HAP-1 (cell line): ENCODE results near the gene DIS3L2.

Source experiments
- DNase-seq, 2 experiments: peaks; one replicate each; pipeline ENCODE4 v3.0.0-alpha.2; 2016 to 2020; ENCODE audit warnings: low spot score in 2 of 2
- H3K27me3 ChIP-seq: fragments of 250-450 bp; sonication (Bioruptor Pico); 2 replicates; pipeline ENCODE4 v1.5.1; 2020; ENCODE audit warnings: low read depth, mild to moderate bottlenecking, moderate library complexity
- H3K36me3 ChIP-seq: fragments of 250-450 bp; sonication (Bioruptor Pico); replicated peaks from 2 replicates; pipeline ENCODE4 v1.5.1; 2020; ENCODE audit warnings: mild to moderate bottlenecking
- H3K4me1 ChIP-seq: fragments of 250-450 bp; sonication (Bioruptor Pico); 2 replicates; pipeline ENCODE4 v1.5.1; 2020; ENCODE audit warnings: mild to moderate bottlenecking
- H3K4me3 ChIP-seq: fragments of 250-450 bp; sonication (Bioruptor Pico); 2 replicates; pipeline ENCODE4 v1.5.1; 2020; ENCODE audit warnings: mild to moderate bottlenecking, moderate library complexity
- H3K9me3 ChIP-seq: fragments of 250-450 bp; sonication (Bioruptor Pico); 2 replicates; pipeline ENCODE4 v1.5.1; 2020; ENCODE audit warnings: mild to moderate bottlenecking, moderate library complexity
- in situ Hi-C: fragments of 300-500 bp; cut with MboI; formaldehyde crosslinking; loops from 3 replicates; pipeline ENCODE4 v1.14.3; 2020; ENCODE audit warnings: low sequenced_read_pairs, inconsistent platforms, mixed read lengths

The DIS3L2 gene

DNA sequence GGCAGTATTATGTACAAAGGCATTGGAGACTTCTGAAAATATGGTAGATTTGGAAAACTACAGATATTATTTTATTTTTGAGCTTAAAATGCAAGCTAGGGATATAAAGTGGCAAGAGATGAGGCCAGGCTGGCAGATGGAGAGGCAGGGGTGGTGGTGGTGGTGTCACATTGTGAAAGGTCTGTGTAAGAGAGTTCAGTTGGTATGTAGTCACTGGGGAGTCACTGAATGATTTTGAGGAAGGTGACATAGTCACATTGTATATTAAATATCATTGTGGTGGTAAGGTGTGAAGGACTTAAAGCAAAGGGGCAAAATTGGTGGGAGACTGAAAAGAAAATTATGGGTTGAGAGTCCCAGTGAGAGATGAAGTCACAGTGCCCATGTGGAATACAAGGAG lies 82.5 kb downstream of the DIS3L2 start:
- Histone ChIP-seq H3K36me3 (no peaks in the 10 kb centered on the region), H3K4me3 (no peak overlapping the region), H3K27me3 (no peaks in the 10 kb centered on the region), H3K4me1 (peaks cover 3% of the 10 kb centered on the region; the same call in 1 of the 2 replicates), H3K9me3 (no peaks in the 10 kb centered on the region)
- in situ Hi-C loops = no loop called here
- no peak for DNase-seq

DNA sequence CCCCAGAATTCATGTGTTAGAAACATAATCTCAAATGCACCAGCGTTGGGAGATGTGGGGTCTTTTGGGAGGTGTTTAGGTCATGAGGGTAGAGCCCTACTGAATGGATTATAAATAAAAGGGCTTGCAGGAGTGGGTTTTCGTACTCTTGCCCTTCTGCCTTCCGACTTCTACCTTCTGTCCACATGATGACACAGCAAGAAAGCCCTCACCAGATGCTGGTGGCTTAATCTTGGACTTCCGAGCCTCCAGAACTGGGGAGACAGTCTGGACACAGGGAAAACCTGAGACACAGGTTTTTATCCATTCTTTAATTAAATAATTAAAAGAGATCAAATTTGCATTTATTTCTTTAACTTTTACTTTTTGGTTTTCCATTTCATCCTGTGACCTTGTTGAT lies 87.8 kb downstream of the DIS3L2 start:
- Histone ChIP-seq H3K4me1 (peaks cover 9% of the 10 kb centered on the region), H3K36me3 (no peaks in the 10 kb centered on the region), H3K27me3 (no peaks in the 10 kb centered on the region), H3K4me3 (no peak overlapping the region), H3K9me3 (no peaks in the 10 kb centered on the region)
- no peak for DNase-seq
- in situ Hi-C loops = no loop called here

DNA sequence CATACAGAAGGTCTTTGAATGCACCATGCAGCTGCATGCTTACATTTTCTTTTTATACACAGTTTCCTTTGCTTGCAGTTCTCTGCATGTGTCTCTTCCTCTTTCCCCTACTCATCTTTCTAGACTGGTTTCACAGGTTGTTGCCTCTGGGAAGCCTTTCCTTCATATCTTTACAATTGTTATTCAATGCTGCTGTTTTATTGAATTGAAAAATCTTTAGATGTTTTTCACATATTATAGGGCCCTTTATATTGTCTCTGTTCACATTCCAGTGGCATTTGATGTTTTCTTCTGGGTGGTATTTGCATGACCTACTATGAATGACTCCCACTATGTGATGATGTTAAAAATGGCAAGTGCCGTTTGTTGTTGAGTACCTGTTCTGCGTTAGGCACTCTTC lies 91.1 kb downstream of the DIS3L2 start:
- H3K4me1 ChIP-seq = peaks cover 9% of the 10 kb centered on the region
- no peaks in the 10 kb centered on the region for H3K36me3 ChIP-seq
- DNase-seq = peak in 1 of 2 experiments; percentile 15
- no peaks in the 10 kb centered on the region for H3K9me3 ChIP-seq
- in situ Hi-C loops = no loop called here
- no peak overlapping the region for H3K4me3 ChIP-seq
- no peaks in the 10 kb centered on the region for H3K27me3 ChIP-seq

DNA sequence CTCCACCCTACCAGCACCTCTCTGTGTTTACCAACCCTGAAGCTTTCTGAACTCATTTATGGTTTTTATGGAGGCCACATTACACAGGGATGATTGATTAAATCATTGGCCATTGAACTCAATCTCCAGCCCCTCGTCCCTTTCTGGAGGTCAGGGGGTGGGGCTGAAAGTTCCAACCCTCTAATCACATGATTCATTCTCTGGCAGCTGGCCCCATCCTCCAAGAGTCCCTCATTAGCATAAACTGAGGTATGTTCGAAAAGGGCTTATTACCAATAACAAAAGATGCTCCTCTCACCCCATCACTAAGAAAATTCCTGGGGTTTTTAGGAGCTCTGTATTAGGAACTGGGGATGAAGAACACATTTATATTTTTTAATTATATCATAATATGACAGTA lies 92.3 kb downstream of the DIS3L2 start:
- peaks cover 9% of the 10 kb centered on the region for H3K4me1 ChIP-seq
- in situ Hi-C loops = no loop called here
- no peaks in the 10 kb centered on the region for H3K36me3 ChIP-seq
- no peak overlapping the region for H3K4me3 ChIP-seq
- H3K27me3 ChIP-seq = no peaks in the 10 kb centered on the region
- no peaks in the 10 kb centered on the region for H3K9me3 ChIP-seq
- DNase-seq = peak in 1 of 2 experiments; percentile 28

DNA sequence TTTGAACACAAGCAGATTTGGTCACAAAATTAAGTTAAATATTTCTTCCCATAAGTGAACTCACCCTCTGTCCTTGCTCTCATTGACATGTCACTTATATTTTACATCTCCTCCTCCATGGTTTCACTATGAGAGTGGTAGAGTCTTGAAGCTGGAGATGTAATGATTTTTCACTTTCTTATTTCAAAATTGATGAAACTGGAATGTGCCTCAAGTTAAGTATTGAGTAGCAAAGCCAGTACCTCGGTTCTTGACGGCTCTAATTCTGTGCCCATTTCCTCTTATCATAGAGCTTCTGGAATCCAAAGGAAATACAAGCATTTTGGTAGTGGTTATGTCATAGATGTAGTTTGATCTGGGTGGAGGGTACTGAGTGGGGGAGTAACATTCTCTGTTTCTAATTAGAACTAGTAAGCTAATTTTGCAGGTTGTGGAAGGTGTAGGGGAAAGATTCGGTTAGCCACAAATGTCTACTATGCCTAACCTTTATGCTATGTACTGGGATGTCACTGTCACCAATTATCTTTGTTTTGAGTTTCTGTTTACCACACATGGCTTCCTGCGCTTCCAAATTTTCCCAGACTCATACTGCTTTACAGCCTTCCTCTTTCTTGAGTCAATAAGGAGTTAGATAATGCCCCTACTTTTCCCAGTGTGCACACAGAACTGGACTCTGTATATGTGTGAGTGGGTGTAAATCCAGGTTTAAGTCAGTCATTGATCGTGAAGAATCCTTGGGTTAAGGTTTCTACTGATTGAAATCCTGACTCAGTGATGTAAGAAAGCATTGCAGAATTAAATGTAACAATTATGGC lies 96.8 kb downstream of the DIS3L2 start:
- peaks cover 5% of the 10 kb centered on the region; the same call in 1 of the 2 replicates for H3K4me1 ChIP-seq
- in situ Hi-C loops = no loop called here

DNA sequence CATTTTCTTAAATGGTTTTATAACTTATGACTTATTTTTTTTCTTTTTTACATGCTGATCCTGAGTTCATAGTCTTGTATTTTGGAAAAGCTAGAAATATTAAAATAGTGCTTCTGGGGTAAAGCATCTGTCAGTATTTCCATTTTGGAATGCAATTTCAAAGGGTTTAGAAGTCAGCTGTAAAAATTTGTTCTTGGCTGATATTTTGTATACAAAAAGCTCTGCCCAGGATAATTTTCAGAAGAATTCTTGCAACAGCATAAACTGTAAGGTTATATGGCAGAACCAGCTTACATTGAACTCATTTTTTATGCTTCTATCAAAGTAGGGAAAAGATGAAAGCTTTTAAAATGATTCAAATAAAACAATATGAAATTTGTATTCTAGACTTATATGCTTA lies 97.4 kb downstream of the DIS3L2 start:
- Histone ChIP-seq H3K4me3 (no peak overlapping the region), H3K9me3 (no peaks in the 10 kb centered on the region), H3K27me3 (no peaks in the 10 kb centered on the region), H3K36me3 (no peaks in the 10 kb centered on the region), H3K4me1 (0 out of 2 replicates have a peak, but pooled peaks cover 1% of the 10 kb centered on the region)
- no peak for DNase-seq
- in situ Hi-C loops = no loop called here

More for the DNA sequence above, 96.8 kb downstream of the DIS3L2 start:
- Histone ChIP-seq H3K9me3 (no peaks in the 10 kb centered on the region), H3K4me3 (no peak overlapping the region), H3K27me3 (no peaks in the 10 kb centered on the region), H3K36me3 (no peaks in the 10 kb centered on the region)
- DNase-seq = no peak

DNA sequence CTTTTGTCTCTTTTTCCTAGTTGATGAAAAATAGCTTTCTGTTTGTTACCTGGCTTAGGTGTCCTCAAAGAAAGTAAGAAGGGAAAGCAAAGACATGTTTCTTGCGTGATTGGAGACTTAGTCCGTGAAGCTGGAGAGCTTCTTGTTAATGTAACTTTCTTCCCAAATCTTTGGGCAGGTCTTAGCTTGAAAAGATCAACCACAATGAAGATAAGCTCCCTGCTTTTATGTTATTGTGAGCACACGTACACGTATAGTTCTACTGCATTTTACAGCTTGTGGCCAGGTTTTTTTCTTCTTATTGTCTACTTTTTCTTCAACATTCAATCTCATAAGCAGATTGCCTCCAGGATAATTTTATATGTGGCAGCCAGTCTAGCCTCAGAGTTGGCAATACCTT lies 99.8 kb downstream of the DIS3L2 start:
- no peaks in the 10 kb centered on the region; the same call in 1 of the 2 replicates for H3K27me3 ChIP-seq
- no peaks in the 10 kb centered on the region for H3K9me3 ChIP-seq
- no peaks in the 10 kb centered on the region for H3K4me1 ChIP-seq
- H3K4me3 ChIP-seq = no peak overlapping the region
- DNase-seq = no peak
- in situ Hi-C loops = no loop called here
- H3K36me3 ChIP-seq = no peaks in the 10 kb centered on the region

DNA sequence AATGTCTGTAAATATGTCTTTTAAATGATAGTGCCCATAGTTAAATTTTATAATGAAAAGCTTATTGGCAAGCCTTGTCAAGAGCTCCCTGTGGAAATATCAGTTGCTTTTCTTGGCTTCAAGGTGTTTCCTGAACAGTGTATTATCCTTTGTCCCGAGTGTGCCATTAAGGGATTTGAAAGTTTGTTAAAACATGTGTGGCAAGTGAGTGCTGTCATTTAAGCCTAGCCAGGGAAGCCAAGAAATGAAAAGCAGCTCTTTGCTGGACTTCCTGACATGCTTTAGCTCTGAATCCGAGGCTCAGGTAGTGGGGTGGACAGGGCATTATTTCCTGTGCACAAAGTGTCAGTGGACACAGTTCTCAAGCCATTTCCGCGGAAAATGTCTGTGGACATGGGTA lies 111.5 kb downstream of the DIS3L2 start:
- Histone ChIP-seq H3K4me1 (no peaks in the 10 kb centered on the region), H3K4me3 (no peak overlapping the region), H3K36me3 (no peaks in the 10 kb centered on the region), H3K9me3 (no peaks in the 10 kb centered on the region), H3K27me3 (no peaks in the 10 kb centered on the region)
- DNase-seq = no peak
- in situ Hi-C loops = no loop called here

DNA sequence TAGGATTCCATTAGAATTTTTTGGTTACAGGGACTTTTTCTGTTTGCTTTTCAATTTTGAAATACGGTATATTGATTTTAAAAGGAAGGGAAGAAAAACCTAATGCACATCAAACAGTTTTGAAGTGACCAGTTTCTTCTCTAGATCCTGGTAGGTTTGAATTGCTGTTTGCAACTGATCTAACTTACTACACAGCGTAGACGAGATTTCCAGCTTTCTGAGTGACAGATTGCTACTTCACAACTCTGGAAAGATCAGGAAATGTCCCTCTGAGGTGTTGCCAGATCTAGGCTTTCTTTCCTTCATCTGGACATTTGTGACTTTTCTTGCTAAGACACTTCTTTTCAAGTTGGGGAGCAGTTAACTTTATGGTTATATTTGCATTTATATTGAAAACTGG lies 112.2 kb downstream of the DIS3L2 start:
- H3K36me3 ChIP-seq = no peaks in the 10 kb centered on the region
- in situ Hi-C loops = no loop called here
- no peaks in the 10 kb centered on the region for H3K9me3 ChIP-seq
- no peak for DNase-seq
- no peak overlapping the region for H3K4me3 ChIP-seq
- H3K27me3 ChIP-seq = no peaks in the 10 kb centered on the region
- H3K4me1 ChIP-seq = no peaks in the 10 kb centered on the region

DNA sequence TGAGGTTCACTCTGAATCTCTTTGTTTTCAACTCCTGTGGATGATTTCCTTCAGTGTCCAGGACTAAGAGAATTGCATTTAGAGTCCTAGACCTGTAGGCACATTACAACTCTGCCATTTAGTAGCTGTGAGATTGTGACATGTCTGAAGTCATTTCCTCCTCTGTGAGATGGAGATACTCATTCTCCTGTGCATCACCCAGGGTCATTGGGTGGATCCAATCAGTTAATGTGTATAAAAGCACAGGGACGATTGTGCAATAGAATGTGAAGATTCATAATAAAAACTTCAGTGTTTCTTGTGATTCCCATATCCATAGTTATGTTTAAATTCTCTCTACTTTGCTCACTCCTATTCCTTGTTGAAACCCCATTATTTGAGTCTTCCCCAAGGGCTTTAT lies 113.6 kb downstream of the DIS3L2 start:
- DNase-seq = no peak
- H3K9me3 ChIP-seq = no peaks in the 10 kb centered on the region
- H3K4me3 ChIP-seq = no peak overlapping the region
- H3K36me3 ChIP-seq = no peaks in the 10 kb centered on the region
- no peaks in the 10 kb centered on the region for H3K4me1 ChIP-seq
- no peaks in the 10 kb centered on the region for H3K27me3 ChIP-seq
- in situ Hi-C loops = no loop called here

DNA sequence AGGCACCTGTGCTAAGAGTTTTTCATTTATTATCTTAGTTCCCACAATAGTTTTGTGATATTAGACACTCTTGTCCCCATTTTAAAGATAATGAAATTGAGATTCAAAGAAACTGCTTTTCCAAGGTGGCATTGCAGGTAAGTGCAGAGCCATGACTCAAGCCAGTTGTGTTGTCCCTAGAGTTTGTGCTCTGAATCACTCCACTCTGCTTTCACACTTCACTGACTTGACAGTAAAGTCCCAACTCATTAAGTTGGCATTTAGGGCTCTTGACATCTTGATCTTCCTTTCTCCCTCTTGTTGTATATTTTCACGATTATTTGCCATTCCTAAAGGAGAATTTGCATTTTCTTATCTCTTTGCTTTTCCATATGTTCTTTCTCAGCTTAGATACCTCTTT lies 114.3 kb downstream of the DIS3L2 start:
- DNase-seq = no peak
- Histone ChIP-seq H3K27me3 (no peaks in the 10 kb centered on the region), H3K4me3 (no peak overlapping the region), H3K4me1 (no peaks in the 10 kb centered on the region), H3K9me3 (no peaks in the 10 kb centered on the region), H3K36me3 (no peaks in the 10 kb centered on the region)
- in situ Hi-C loops = no loop called here

DNA sequence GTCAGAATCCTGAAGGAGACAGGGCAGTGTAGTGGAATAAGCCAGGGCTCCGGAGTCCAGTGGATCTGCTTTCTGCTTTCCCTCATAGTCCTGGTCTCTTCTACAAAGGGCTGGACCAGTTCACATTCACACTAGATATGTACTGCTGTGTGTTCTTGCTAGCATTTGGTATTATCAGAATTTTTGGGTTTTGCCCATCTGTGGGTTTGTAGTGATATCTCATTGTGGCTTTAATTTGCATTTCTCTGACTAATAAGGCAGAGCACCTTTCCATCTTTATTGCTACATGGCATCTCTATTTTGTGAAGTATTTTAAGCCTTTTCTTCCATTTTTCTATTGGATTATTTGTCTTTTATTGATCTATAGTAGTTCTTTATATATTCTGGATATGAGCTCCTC lies 114.8 kb downstream of the DIS3L2 start:
- no peaks in the 10 kb centered on the region for H3K4me1 ChIP-seq
- H3K9me3 ChIP-seq = no peaks in the 10 kb centered on the region
- H3K27me3 ChIP-seq = no peaks in the 10 kb centered on the region
- no peak overlapping the region for H3K4me3 ChIP-seq
- no peaks in the 10 kb centered on the region for H3K36me3 ChIP-seq
- in situ Hi-C loops = no loop called here
- DNase-seq = no peak

DNA sequence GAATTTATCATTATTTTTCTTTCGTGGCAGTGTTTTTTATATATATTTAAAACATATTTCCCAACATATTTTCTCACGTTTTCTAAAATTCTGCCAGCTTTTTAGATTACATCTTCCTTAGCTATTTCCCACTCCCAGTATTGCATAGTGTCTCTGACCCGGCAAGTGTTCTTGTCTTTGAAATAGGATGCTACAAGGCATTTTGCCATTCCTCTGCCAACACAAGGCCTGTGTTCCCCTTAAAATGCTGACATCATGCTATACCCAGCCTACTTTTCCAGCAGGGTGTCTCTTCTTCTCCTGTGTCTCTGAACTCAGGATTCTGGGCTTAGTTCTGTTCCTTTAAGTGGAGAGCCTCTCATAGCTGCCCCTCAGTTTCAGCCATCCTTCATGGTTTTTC lies 115.2 kb downstream of the DIS3L2 start:
- H3K4me3 ChIP-seq = no peak overlapping the region
- in situ Hi-C loops = no loop called here

DNA sequence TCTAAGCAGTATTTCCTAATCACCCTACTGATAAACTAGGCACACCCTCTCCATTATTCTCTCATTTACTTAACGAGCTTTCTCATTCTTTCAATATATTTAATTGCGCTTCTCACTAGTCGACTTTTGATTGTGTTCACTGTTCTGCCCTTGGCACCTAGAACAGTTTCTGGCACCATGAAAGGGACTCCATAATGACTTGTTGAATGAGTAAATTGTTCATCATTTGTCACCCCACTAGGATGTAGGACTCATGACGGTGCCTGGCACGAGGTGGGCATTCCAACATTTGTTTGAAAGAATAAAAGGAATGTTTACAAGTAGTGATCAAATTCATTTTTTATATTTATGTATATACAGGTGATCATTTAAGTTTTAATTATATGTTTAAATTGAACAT lies 123.7 kb downstream of the DIS3L2 start:
- in situ Hi-C loops = no loop called here
- Histone ChIP-seq H3K27me3 (no peaks in the 10 kb centered on the region), H3K4me3 (no peak overlapping the region), H3K4me1 (no peaks in the 10 kb centered on the region), H3K36me3 (no peaks in the 10 kb centered on the region), H3K9me3 (no peaks in the 10 kb centered on the region)
- no peak for DNase-seq

More for the DNA sequence above, 115.2 kb downstream of the DIS3L2 start:
- Histone ChIP-seq H3K9me3 (no peaks in the 10 kb centered on the region), H3K36me3 (no peaks in the 10 kb centered on the region), H3K27me3 (no peaks in the 10 kb centered on the region), H3K4me1 (no peaks in the 10 kb centered on the region)
- no peak for DNase-seq
